H1 (cell line): ENCODE data around the gene KBTBD13. TPM values are rescaled to one million over a fixed set of nuclear protein-coding genes. Genes with fewer than 3 reads are reported as not detected.

Source experiments
- CBX5 ChIP-seq: fragments of 300-800, 300-1000 bp; sonication (generic); IDR thresholded peaks from 2 replicates; pipeline ENCODE4 v1.7.1; 2016; ENCODE audit warnings: antibody characterized with exemption, low read length, low read depth
- SP1 ChIP-seq: IDR thresholded peaks from 2 replicates; pipeline ENCODE4 v1.6.1; 2011; ENCODE audit warnings: low read depth, low read length
- polyA plus RNA-seq, 7 experiments: library from polyadenylated mRNA; depleted of rRNA in 3 of 7; stranded (reverse) in 5 of 7; unstranded in 2 of 7; fragments of >200 nt in 5 of 7; fragments of 200-250 nt in 2 of 7; gene quantifications; 1 replicate in 5 of 7; 2 replicates in 1 of 7; 4 replicates in 1 of 7; pipeline versions ENCODE4 v1.2.1 to v1.2.3, GENCODE V29; 2011 to 2013; ENCODE audit warnings: missing spikeins in 2 of 7, mixed read lengths in 2 of 7
- total RNA-seq: library from RNA; stranded (reverse); fragmentation: NEBNext Ultra II Directional; extraction: Animal tissue kit (Norgen Biotek cat#: 25700); gene quantifications from 2 replicates; pipeline ENCODE4 v1.2.1, GENCODE V29; 2021

KBTBD13 gene
- total and polyA plus RNA-seq, 2 of the 8 experiments (the other 6 are each of a cell fraction or from before 2014, with no cell fraction given) = not detected

DNA sequence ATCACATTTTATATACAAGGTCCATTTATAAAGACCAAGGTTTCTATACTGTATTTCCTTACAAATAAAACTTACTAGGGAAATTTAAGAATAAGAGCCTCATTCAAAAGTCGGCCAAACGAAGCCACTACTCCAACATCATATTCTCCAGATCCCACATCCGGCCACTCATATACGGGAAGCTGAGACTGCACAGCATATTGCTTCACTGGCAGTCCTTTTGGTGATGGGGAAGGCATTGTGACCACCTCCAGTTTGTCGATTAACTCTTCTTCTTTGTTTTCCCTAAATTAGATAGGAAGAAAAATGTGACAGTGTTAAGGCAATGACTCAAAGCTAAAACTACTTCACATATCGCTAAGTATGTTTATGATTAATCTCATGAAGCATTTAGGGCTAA is 49.8 kb upstream of the KBTBD13 start (continued):
- TF ChIP-seq CBX5 = no peak
- no peak for TF ChIP-seq SP1
